ENCODE measurements around the gene COL5A1.

COL5A1 gene

DNA sequence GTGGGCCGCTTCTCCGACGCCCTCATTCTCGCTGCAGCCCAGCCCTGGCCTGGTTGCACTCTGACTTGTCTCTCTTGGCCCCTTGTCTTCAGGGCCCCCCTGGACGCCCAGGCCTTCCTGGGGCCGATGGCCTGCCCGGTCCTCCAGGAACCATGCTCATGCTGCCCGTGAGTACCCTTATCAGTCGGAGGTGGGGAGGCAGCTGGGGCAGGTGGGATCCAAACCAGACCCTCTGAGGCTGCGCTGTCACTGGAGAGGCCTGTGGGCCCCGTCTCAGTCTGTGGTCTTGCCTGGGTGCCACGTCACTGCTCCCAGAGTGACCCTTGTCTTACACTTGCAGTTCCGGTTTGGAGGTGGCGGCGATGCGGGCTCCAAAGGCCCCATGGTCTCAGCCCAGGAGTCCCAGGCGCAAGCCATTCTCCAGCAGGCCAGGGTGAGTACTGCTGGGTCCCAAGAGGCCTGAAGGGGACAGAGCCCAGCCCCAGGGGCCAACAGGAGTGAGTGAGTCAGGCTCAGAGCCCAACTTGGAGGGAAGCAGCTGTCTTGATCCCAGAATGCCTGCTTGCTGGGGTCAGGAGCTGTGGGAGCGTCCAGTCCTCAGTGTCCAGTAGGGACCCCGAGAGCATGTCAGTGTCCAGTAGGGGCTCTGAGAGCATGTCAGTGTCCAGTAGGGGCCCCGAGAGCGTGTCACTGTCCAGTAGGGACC, 109.0 kb downstream of the COL5A1 start:
- DNase-seq (ENCODE audit: low read depth) = no peak
- no peak overlapping the region for H3K4me3 ChIP-seq (ENCODE audit: low read depth, low read length)

GRCh38 chr9:134751622-134752021, 110.0 kb downstream of the COL5A1 start:
- TF ChIP-seq, protein P1, sequence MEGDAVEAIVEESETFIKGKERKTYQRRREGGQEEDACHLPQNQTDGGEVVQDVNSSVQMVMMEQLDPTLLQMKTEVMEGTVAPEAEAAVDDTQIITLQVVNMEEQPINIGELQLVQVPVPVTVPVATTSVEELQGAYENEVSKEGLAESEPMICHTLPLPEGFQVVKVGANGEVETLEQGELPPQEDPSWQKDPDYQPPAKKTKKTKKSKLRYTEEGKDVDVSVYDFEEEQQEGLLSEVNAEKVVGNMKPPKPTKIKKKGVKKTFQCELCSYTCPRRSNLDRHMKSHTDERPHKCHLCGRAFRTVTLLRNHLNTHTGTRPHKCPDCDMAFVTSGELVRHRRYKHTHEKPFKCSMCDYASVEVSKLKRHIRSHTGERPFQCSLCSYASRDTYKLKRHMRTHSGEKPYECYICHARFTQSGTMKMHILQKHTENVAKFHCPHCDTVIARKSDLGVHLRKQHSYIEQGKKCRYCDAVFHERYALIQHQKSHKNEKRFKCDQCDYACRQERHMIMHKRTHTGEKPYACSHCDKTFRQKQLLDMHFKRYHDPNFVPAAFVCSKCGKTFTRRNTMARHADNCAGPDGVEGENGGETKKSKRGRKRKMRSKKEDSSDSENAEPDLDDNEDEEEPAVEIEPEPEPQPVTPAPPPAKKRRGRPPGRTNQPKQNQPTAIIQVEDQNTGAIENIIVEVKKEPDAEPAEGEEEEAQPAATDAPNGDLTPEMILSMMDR (IDR thresholded peaks at IDR 0.05; ENCODE audit: insufficient read depth, low read depth, low read length, missing control alignments) = no peak
- H3K4me3 ChIP-seq (ENCODE audit: low read depth, low read length) = no peak overlapping the region
- no peak for DNase-seq (ENCODE audit: low read depth)

More for the DNA sequence above, 109.0 kb downstream of the COL5A1 start:
- TF ChIP-seq, protein P1 (IDR thresholded peaks at IDR 0.05; ENCODE audit: insufficient read depth, low read depth, low read length, missing control alignments) = no peak

DNA sequence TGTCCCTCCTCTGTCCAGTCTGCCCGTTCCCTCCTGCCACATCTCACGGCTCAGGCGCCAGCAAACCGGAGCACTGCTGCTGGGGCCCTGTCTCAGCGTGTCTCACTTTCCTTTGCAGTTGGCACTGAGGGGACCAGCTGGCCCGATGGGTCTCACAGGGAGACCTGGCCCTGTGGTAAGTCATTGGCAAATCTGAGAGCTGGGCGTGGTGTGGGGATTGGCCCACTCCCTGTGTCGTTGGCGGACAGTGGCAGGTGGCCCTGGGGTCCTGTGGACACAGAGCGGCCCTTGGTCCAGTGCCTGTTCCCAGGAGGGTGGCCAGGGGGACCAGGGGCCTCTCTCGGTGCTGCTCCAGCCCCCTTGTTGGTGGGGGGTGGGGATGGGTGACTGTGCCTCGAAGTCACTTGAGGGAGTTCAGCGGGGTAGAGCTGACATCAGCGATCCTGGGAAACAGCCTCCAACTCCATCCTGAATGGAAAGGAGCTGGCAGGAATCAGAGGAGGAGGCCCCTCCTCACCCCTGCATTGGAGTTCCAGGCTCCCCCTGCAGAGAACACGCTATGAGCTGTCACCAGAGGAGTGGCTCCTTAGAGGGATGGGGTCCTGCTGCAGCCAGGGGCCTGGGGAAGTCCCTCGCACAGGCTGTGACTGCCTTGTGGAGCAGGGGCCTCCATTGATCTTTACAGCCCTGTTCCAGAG, 111.0 kb downstream of the COL5A1 start:
- no peak for DNase-seq (ENCODE audit: low read depth)
- H3K4me3 ChIP-seq (ENCODE audit: low read depth, low read length) = no peak overlapping the region
- TF ChIP-seq, protein P1 (IDR thresholded peaks at IDR 0.05; ENCODE audit: insufficient read depth, low read depth, low read length, missing control alignments) = no peak

DNA sequence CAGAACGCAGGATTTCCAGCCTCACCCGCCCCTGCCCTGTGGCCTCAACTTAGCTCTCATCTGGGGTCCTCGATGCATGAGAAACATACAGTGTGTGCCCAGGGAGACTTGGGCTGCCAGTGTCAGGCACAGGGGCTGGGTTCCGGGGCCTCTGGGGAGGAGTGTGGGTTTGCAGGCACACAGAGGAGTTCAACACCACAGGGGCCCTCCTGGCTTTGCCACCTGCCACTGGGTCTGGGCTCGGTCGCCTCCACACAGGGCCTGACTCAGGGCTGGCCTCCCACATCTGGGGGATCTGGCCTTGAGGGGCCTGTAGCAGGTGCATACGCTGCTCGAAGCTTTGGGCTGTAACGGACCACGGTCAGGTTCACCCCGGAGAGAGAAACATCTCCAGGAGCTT, 111.6 kb downstream of the COL5A1 start:
- no peak for DNase-seq (ENCODE audit: low read depth)
- TF ChIP-seq, protein P1 (IDR thresholded peaks at IDR 0.05; ENCODE audit: insufficient read depth, low read depth, low read length, missing control alignments) = no peak
- H3K4me3 ChIP-seq (ENCODE audit: low read depth, low read length) = no peak overlapping the region

DNA sequence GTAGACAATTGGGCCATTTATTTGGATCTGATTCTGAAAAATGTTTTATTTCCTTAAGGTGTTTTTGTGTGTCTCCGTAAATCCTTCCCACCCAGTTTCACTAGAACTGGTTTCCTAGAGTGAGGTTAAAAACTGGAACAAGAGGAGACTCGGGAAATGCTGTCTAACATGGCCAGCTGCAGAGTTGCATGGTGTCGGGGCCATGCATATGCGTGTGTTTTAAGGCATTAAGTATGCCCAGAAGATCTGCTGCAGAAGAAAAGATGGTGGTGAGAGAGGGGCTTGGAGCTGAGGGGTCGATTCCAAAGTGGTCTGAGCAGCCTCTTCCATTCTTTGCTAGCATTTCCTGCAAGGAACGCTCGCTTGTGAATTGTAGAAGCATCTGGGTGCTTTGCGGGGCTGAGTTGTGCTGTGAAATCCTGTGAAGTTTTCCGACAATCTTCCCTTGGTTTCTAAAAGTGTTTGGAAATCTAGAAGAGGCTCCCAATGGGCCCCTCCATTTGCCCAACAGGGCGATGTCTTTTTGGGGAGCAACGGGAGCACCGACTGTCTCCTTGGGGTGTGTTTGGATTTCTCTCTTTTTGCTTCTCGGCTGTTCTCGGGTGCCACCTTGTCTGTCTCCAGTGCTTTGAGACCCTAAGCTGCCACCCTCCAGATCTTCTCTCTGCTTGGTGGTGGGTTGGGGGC, 113.8 kb downstream of the COL5A1 start:
- no peak for DNase-seq (ENCODE audit: low read depth)
- TF ChIP-seq, protein P1 (IDR thresholded peaks at IDR 0.05; ENCODE audit: insufficient read depth, low read depth, low read length, missing control alignments) = no peak
- no peak overlapping the region for H3K4me3 ChIP-seq (ENCODE audit: low read depth, low read length)

DNA sequence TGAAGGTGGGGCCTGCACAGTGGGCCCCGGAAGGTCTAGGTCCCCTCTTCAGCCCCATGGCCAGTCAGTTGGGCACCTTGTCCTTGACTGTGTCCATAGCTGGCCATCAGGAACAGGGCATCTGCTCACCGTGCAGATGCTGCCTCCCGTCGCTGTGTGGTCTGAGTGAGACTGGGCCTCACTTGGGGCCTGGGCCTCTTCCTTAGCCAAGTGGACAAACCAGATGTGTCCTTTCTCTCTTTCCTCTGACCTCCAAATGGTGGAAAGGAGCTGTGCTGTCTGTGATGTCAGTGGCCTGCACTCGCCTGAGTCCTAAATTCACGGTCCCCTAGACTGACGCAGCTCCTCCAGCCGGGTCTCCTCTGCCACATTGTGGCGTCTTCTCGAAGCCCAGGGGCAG, 114.5 kb downstream of the COL5A1 start:
- TF ChIP-seq, protein P1 (IDR thresholded peaks at IDR 0.05; ENCODE audit: insufficient read depth, low read depth, low read length, missing control alignments) = no peak
- DNase-seq (ENCODE audit: low read depth) = no peak
- H3K4me3 ChIP-seq (ENCODE audit: low read depth, low read length) = no peak overlapping the region

Measured in GM12865 (cell line).